Ureter (tissue), 1 donor: ENCODE data around the gene TAF3. TPM values are rescaled to one million over a fixed set of nuclear protein-coding genes. Genes with fewer than 3 reads are reported as not detected.
A peak's percentile ranks its signal among the peaks of the same experiment; 100 is the strongest.
"Not testable (repeated sequence)": the region's sequence is repeated elsewhere in the genome, so short reads cannot be mapped to it uniquely, and the experiment has no call there.

Experiments used
- DNase-seq: peaks from one replicate; pipeline ENCODE4 v3.0.0-alpha.2; 2020; ENCODE audit warnings: low spot score
- total RNA-seq: library from RNA; stranded (reverse); gene quantifications from one replicate; pipeline ENCODE4 v1.2.4, GENCODE V29; 2023
- donor health status: DM: yes; HTN: yes; CAD: no.

The TAF3 gene
- total RNA-seq = 10.0 TPM

- DNase-seq = peak; percentile 95
Measured at GRCh38 chr10:7818295-7819120, at the start of gene TAF3. Gene TAF3, plus strand, starts transcription at chr10:7818505. Its CDS starts 205 bp downstream, at chr10:7818710.

GRCh38 chr10:7773845-7774801 is 44.2 kb upstream of the TAF3 start:
- DNase-seq = peak; percentile 61

GRCh38 chr10:7776777-7777176 is 41.5 kb upstream of the TAF3 start:
- no peak for DNase-seq

GRCh38 chr10:7782194-7782593 is 36.1 kb upstream of the TAF3 start:
- DNase-seq = not testable (repeated sequence)

- no peak for DNase-seq
Measured at GRCh38 chr10:7786430-7786829, 31.9 kb upstream of the TAF3 start.

- DNase-seq = no peak
Measured at GRCh38 chr10:7787150-7787856, 31.0 kb upstream of the TAF3 start.

- peak; percentile 98 for DNase-seq
Measured at GRCh38 chr10:7787857-7788638, 30.3 kb upstream of the TAF3 start, which contains the start of the genes ATP5F1C and KIN. Gene ATP5F1C, plus strand, starts transcription at chr10:7788177. Its CDS starts 31 bp downstream, at chr10:7788208. Gene KIN, minus strand, starts transcription at chr10:7787993. Its CDS starts 60 bp downstream, at chr10:7787933.

GRCh38 chr10:7788639-7789286 is 29.5 kb upstream of the TAF3 start:
- DNase-seq = no peak

GRCh38 chr10:7789390-7789789 is 28.9 kb upstream of the TAF3 start:
- no peak for DNase-seq

GRCh38 chr10:7792541-7792940 is 25.8 kb upstream of the TAF3 start:
- no peak for DNase-seq

GRCh38 chr10:7794251-7795026 is 23.9 kb upstream of the TAF3 start:
- no peak for DNase-seq

GRCh38 chr10:7795605-7796004 is 22.7 kb upstream of the TAF3 start:
- DNase-seq = no peak

- no peak for DNase-seq
Measured at GRCh38 chr10:7797582-7797981, 20.7 kb upstream of the TAF3 start.

- DNase-seq = no peak
Measured at GRCh38 chr10:7802606-7803005, 15.7 kb upstream of the TAF3 start.

GRCh38 chr10:7804216-7804615 is 14.1 kb upstream of the TAF3 start:
- no peak for DNase-seq

GRCh38 chr10:7804741-7805140 is 13.6 kb upstream of the TAF3 start:
- no peak for DNase-seq

- no peak for DNase-seq
Measured at GRCh38 chr10:7808686-7809267, 9.5 kb upstream of the TAF3 start.

GRCh38 chr10:7810443-7810842 is 7.9 kb upstream of the TAF3 start:
- no peak for DNase-seq

GRCh38 chr10:7811000-7811399 is 7.3 kb upstream of the TAF3 start:
- DNase-seq = no peak
